ENCODE results near the gene NTN5. TPM values are rescaled to one million over a fixed set of nuclear protein-coding genes. Genes with fewer than 3 reads are reported as not detected.
A peak's percentile ranks its signal among the peaks of the same experiment; 100 is the strongest.
"Not testable (repeated sequence)": the region's sequence is repeated elsewhere in the genome, so short reads cannot be mapped to it uniquely, and the experiment has no call there.

The NTN5 gene
- total RNA-seq, 1 experiment from 2014 or later: 0.57 TPM

- H3K4me1 Mint-ChIP-seq (ENCODE audit: low read depth, unreplicated experiment): peaks cover 7% of the 10 kb centered on the region
- CTCF ChIA-PET: no interaction called here
- DNase-seq: no peak
- TF ChIP-seq, protein P1, sequence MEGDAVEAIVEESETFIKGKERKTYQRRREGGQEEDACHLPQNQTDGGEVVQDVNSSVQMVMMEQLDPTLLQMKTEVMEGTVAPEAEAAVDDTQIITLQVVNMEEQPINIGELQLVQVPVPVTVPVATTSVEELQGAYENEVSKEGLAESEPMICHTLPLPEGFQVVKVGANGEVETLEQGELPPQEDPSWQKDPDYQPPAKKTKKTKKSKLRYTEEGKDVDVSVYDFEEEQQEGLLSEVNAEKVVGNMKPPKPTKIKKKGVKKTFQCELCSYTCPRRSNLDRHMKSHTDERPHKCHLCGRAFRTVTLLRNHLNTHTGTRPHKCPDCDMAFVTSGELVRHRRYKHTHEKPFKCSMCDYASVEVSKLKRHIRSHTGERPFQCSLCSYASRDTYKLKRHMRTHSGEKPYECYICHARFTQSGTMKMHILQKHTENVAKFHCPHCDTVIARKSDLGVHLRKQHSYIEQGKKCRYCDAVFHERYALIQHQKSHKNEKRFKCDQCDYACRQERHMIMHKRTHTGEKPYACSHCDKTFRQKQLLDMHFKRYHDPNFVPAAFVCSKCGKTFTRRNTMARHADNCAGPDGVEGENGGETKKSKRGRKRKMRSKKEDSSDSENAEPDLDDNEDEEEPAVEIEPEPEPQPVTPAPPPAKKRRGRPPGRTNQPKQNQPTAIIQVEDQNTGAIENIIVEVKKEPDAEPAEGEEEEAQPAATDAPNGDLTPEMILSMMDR (IDR thresholded peaks at IDR 0.05; ENCODE audit: unreplicated experiment): no peak
- H3K4me3 Mint-ChIP-seq (ENCODE audit: low read depth, unreplicated experiment): peak within 1 kb of the TSS; percentile 99
- peaks cover 13% of the 10 kb centered on the region for H3K27me3 Mint-ChIP-seq (ENCODE audit: unreplicated experiment)
- no TSS peak for BruUV-seq (replicated peaks)
- intact Hi-C loops (cut with micrococcal nuclease; ENCODE audit: unreplicated experiment): no loop called here
- peak within 1 kb of the TSS; percentile 96 for H3K27ac Mint-ChIP-seq (ENCODE audit: unreplicated experiment)
- no peaks in the 10 kb centered on the region for H3K9me3 Mint-ChIP-seq (ENCODE audit: low read depth, unreplicated experiment)
- peaks cover 35% of the 10 kb centered on the region for H3K36me3 Mint-ChIP-seq (ENCODE audit: insufficient read depth, unreplicated experiment)
Observed at GRCh38 chr19:48719263-48720171, 46.7 kb upstream of the NTN5 start, which contains the start of gene MAMSTR. TSS of gene MAMSTR (minus strand) at chr19:48719725. CDS start at chr19:48719031, 694 bp downstream.

GRCh38 chr19:48718711-48719231 lies 46.0 kb upstream of the NTN5 start:
- no peaks in the 10 kb centered on the region for H3K9me3 Mint-ChIP-seq (ENCODE audit: low read depth, unreplicated experiment)
- no TSS peak for BruUV-seq (replicated peaks)
- peaks cover 13% of the 10 kb centered on the region for H3K27me3 Mint-ChIP-seq (ENCODE audit: unreplicated experiment)
- DNase-seq: no peak
- TF ChIP-seq, protein P1 (IDR thresholded peaks at IDR 0.05; ENCODE audit: unreplicated experiment): no peak
- H3K27ac Mint-ChIP-seq (ENCODE audit: unreplicated experiment): no peak overlapping the region
- H3K4me1 Mint-ChIP-seq (ENCODE audit: low read depth, unreplicated experiment): peaks cover 9% of the 10 kb centered on the region
- intact Hi-C loops (cut with micrococcal nuclease; ENCODE audit: unreplicated experiment): no loop called here
- CTCF ChIA-PET: no interaction called here
- H3K36me3 Mint-ChIP-seq (ENCODE audit: insufficient read depth, unreplicated experiment): peaks cover 41% of the 10 kb centered on the region
- no peak overlapping the region for H3K4me3 Mint-ChIP-seq (ENCODE audit: low read depth, unreplicated experiment)

- DNase-seq; H3K9me3 Mint-ChIP-seq (ENCODE audit: low read depth, unreplicated experiment); intact Hi-C loops (cut with micrococcal nuclease; ENCODE audit: unreplicated experiment); H3K4me3 Mint-ChIP-seq (ENCODE audit: low read depth, unreplicated experiment); CTCF ChIA-PET; H3K27ac Mint-ChIP-seq (ENCODE audit: unreplicated experiment); BruUV-seq (replicated peaks): not testable (repeated sequence)
- Mint-ChIP-seq H3K4me1 (ENCODE audit: low read depth, unreplicated experiment) (peaks cover 13% of the 10 kb centered on the region), H3K36me3 (ENCODE audit: insufficient read depth, unreplicated experiment) (peaks cover 48% of the 10 kb centered on the region), H3K27me3 (ENCODE audit: unreplicated experiment) (peaks cover 13% of the 10 kb centered on the region)
Observed at GRCh38 chr19:48718106-48718505, 45.3 kb upstream of the NTN5 start.

- Mint-ChIP-seq H3K4me3 (ENCODE audit: low read depth, unreplicated experiment) (no peak overlapping the region), H3K4me1 (ENCODE audit: low read depth, unreplicated experiment) (peaks cover 21% of the 10 kb centered on the region), H3K27me3 (ENCODE audit: unreplicated experiment) (peaks cover 13% of the 10 kb centered on the region), H3K36me3 (ENCODE audit: insufficient read depth, unreplicated experiment) (peaks cover 57% of the 10 kb centered on the region), H3K9me3 (ENCODE audit: low read depth, unreplicated experiment) (no peaks in the 10 kb centered on the region), H3K27ac (ENCODE audit: unreplicated experiment) (no peak overlapping the region)
- intact Hi-C loops (cut with micrococcal nuclease; ENCODE audit: unreplicated experiment): no loop called here
- CTCF ChIA-PET: interaction anchor here (0.6 to 1.0 kb wide), 2 partner anchors 17 to 19 kb away, joined by 3 read pairs; no protein-coding TSS in a partner anchor
- DNase-seq: no peak
- TF ChIP-seq, protein P1 (IDR thresholded peaks at IDR 0.05; ENCODE audit: unreplicated experiment): no peak
- no TSS peak for BruUV-seq (replicated peaks)
Observed at GRCh38 chr19:48716562-48717291, 43.9 kb upstream of the NTN5 start.

All from Calu3 (cell line).